Tibial artery (tissue), 4 donors: ENCODE measurements around the gene TCP11L2.

Experiments
- DNase-seq, 2 donors: peaks; one replicate each; pipeline ENCODE4 v3.0.0-alpha.2; 2019
- H3K27ac ChIP-seq, 2 donors: fragments of 200-600 bp; sonication (generic) in 1 of 2; 1 replicate in 1 of 2; 2 replicates in 1 of 2; pipeline ENCODE4 v1.5.1; 2018 to 2019; ENCODE audit warnings: mild to moderate bottlenecking in 1 of 2
- H3K27me3 ChIP-seq, 2 donors: fragments of 200-600 bp; sonication (generic) in 1 of 2; one replicate each; pipeline versions ENCODE4 v1.5.1 to v1.6.0; 2016 to 2019
- H3K36me3 ChIP-seq, 3 donors: fragments of 200-600 bp; sonication (generic) in 2 of 3; one replicate each; pipeline ENCODE4 v1.5.1; 2016 to 2019; ENCODE audit warnings: mild to moderate bottlenecking in 2 of 3
- H3K4me1 ChIP-seq, 4 donors: fragments of 200-600 bp; sonication (generic) in 2 of 4; 1 replicate in 3 of 4; 2 replicates in 1 of 4; pipeline ENCODE4 v1.5.1; 2016 to 2019
- H3K4me3 ChIP-seq, 2 donors: fragments of 200-600 bp; sonication (generic) in 1 of 2; 1 replicate in 1 of 2; 2 replicates in 1 of 2; pipeline ENCODE4 v1.5.1; 2018 to 2019; ENCODE audit warnings: mild to moderate bottlenecking in 2 of 2
- H3K9me3 ChIP-seq, 3 donors: fragments of 200-600 bp; sonication (generic) in 1 of 3; one replicate each; pipeline ENCODE4 v1.5.1; 2016 to 2019
- intact Hi-C: fragments of 100-400 bp; cut with DNase I; formaldehyde crosslinking; loops from one replicate; pipeline ENCODE4 v1.15.0; 2023; ENCODE audit warnings: low total_unique reads
- TF ChIP-seq, protein P1 (sequence below), 2 experiments: fragments of 200-600 bp in 1 of 2; fragments of 450-650 bp in 1 of 2; IDR thresholded peaks; one replicate each; pipeline ENCODE4 v1.5.1; 2017 to 2019; ENCODE audit warnings: antibody characterized with exemption in 2 of 2, mild to moderate bottlenecking in 1 of 2, moderate library complexity in 1 of 2

Gene TCP11L2

DNA sequence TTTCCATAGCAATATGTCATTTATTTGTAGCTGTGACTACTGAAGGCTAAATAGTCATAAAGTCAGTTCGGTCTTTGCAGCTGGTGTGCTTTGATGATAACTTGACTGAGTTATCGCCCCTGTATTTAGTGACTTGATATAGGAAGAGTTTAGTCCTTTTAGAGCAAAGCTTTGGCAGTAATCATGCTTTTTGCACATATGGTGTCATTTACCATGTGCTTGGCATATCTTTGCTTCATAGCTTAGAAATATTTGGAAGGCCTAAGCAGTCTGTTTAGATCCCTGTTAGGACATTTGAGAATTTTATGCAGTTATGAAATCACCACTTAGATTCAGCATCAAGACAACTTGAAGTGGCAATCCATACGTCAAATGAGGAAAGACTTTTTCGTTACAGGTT, 86.6 kb downstream of the TCP11L2 start:
- Histone ChIP-seq H3K4me3 (no peak overlapping the region), H3K27ac (no peak overlapping the region), H3K36me3 (peaks cover 12 to 23% (median 13%) of the 10 kb centered on the region in 3 donors), H3K4me1 (no peaks in the 10 kb centered on the region), H3K9me3 (no peaks in the 10 kb centered on the region), H3K27me3 (no peaks in the 10 kb centered on the region)
- TF ChIP-seq, protein P1, sequence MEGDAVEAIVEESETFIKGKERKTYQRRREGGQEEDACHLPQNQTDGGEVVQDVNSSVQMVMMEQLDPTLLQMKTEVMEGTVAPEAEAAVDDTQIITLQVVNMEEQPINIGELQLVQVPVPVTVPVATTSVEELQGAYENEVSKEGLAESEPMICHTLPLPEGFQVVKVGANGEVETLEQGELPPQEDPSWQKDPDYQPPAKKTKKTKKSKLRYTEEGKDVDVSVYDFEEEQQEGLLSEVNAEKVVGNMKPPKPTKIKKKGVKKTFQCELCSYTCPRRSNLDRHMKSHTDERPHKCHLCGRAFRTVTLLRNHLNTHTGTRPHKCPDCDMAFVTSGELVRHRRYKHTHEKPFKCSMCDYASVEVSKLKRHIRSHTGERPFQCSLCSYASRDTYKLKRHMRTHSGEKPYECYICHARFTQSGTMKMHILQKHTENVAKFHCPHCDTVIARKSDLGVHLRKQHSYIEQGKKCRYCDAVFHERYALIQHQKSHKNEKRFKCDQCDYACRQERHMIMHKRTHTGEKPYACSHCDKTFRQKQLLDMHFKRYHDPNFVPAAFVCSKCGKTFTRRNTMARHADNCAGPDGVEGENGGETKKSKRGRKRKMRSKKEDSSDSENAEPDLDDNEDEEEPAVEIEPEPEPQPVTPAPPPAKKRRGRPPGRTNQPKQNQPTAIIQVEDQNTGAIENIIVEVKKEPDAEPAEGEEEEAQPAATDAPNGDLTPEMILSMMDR (IDR thresholded peaks at IDR 0.05), result no peak
- DNase-seq, result no peak
- intact Hi-C loops, result loop anchor here (5.0 kb wide), 1 partner anchor 528 kb away; no protein-coding TSS in a partner anchor

GRCh38 chr12:106392759-106393158, 90.2 kb downstream of the TCP11L2 start:
- Histone ChIP-seq H3K27me3 (no peaks in the 10 kb centered on the region), H3K27ac (no peak overlapping the region), H3K4me3 (no peak overlapping the region), H3K9me3 (no peaks in the 10 kb centered on the region), H3K4me1 (no peaks in the 10 kb centered on the region), H3K36me3 (peaks cover 26 to 37% (median 30%) of the 10 kb centered on the region in 3 donors)
- no peak for DNase-seq
- intact Hi-C loops, result no loop called here
- TF ChIP-seq, protein P1 (IDR thresholded peaks at IDR 0.05), result no peak
